GM21576 (cell line): ENCODE data around the gene C1QTNF3.
"Not testable (repeated sequence)": the region's sequence is repeated elsewhere in the genome, so short reads cannot be mapped to it uniquely, and the experiment has no call there.

Experiments
- ATAC-seq: cut with Tn5 transposase; IDR thresholded peaks from one replicate; pipeline ENCODE4 v1.9.1; 2021; ENCODE audit warnings: mild to moderate bottlenecking, moderate library complexity; ENCODE audit not compliant: unreplicated experiment

C1QTNF3 gene

GRCh38 chr5:34026089-34026761 is 16.8 kb downstream of the C1QTNF3 start:
- ATAC-seq: no peak

- peak; percentile 88 for ATAC-seq
Observed at GRCh38 chr5:34022121-34022705, 20.8 kb downstream of the C1QTNF3 start.

- ATAC-seq: no peak
Observed at GRCh38 chr5:34021334-34021733, 21.7 kb downstream of the C1QTNF3 start.

- ATAC-seq: no peak
Observed at GRCh38 chr5:34020726-34021125, 22.3 kb downstream of the C1QTNF3 start.

- no peak for ATAC-seq
Observed at GRCh38 chr5:34017254-34017653, 25.8 kb downstream of the C1QTNF3 start.

- ATAC-seq: no peak
Observed at GRCh38 chr5:34016750-34017149, 26.3 kb downstream of the C1QTNF3 start.

- ATAC-seq: no peak
Observed at GRCh38 chr5:34016222-34016621, 26.8 kb downstream of the C1QTNF3 start.

- no peak for ATAC-seq
Observed at GRCh38 chr5:34015120-34015822, 27.7 kb downstream of the C1QTNF3 start.

GRCh38 chr5:34014626-34015025 is 28.4 kb downstream of the C1QTNF3 start:
- ATAC-seq: no peak

- no peak for ATAC-seq
Observed at GRCh38 chr5:34013547-34013946, 29.5 kb downstream of the C1QTNF3 start.

- no peak for ATAC-seq
Observed at GRCh38 chr5:34012791-34013190, 30.2 kb downstream of the C1QTNF3 start.

- no peak for ATAC-seq
Observed at GRCh38 chr5:34011536-34011935, 31.5 kb downstream of the C1QTNF3 start.

GRCh38 chr5:34010146-34010545 is 32.9 kb downstream of the C1QTNF3 start:
- ATAC-seq: not testable (repeated sequence)

GRCh38 chr5:34009610-34010009 is 33.4 kb downstream of the C1QTNF3 start:
- no peak for ATAC-seq

GRCh38 chr5:34008802-34009201 is 34.2 kb downstream of the C1QTNF3 start:
- no peak for ATAC-seq

- peak; percentile 83 for ATAC-seq
Observed at GRCh38 chr5:34007621-34008600, 35.1 kb downstream of the C1QTNF3 start, which contains the start of gene AMACR. Gene AMACR, minus strand, starts transcription at chr5:34008050. Its CDS starts 31 bp downstream, at chr5:34008019.

GRCh38 chr5:34007201-34007620 is 35.8 kb downstream of the C1QTNF3 start:
- no peak for ATAC-seq

GRCh38 chr5:34005681-34006080 is 37.3 kb downstream of the C1QTNF3 start:
- no peak for ATAC-seq

- ATAC-seq: no peak
Observed at GRCh38 chr5:34005211-34005610, 37.8 kb downstream of the C1QTNF3 start.

GRCh38 chr5:34003941-34004340 is 39.1 kb downstream of the C1QTNF3 start:
- no peak for ATAC-seq
